ENCODE results near the gene CD7. TPM values are rescaled to one million over a fixed set of nuclear protein-coding genes. Genes with fewer than 3 reads are reported as not detected.
A peak's percentile ranks its signal among the peaks of the same experiment; 100 is the strongest.

CD7 gene
- total RNA-seq, 2 donors from 2014 or later, result 0.60 to 1.8 TPM

- intact Hi-C loops (cut with DNase I), result loop anchor here in 1 of 2 donors (5.0 kb wide), 1 partner anchor 37 kb away; no protein-coding TSS in a partner anchor
- DNase-seq, result no peak
- ATAC-seq, result no peak
These were observed 43.0 kb downstream of the CD7 start for GRCh38 chr17:82274134-82275020.

GRCh38 chr17:82273327-82274133 is 43.9 kb downstream of the CD7 start, which contains the start of gene CSNK1D:
CSNK1D (minus strand) TSS chr17:82273700; CDS start chr17:82273381, 319 bp downstream.
- DNase-seq (peak; percentile 94), ATAC-seq (peak; percentile 93 to 97)
- intact Hi-C loops (cut with DNase I), result loop anchor here in 1 of 2 donors (5.0 kb wide), 1 partner anchor 36 kb away; no protein-coding TSS in a partner anchor

- intact Hi-C loops (cut with DNase I), result loop anchor here in 1 of 2 donors (5.0 kb wide), 1 partner anchor 35 kb away; no protein-coding TSS in a partner anchor
- DNase-seq (peak; percentile 64), ATAC-seq (peak; percentile 41 to 49)
These were observed 44.7 kb downstream of the CD7 start for GRCh38 chr17:82272495-82273326.

- intact Hi-C loops (cut with DNase I), result loop anchor here in 1 of 2 donors (5.0 kb wide), 1 partner anchor 34 kb away; no protein-coding TSS in a partner anchor
- no peak for DNase-seq
- ATAC-seq, result no peak
These were observed 46.0 kb downstream of the CD7 start for GRCh38 chr17:82271401-82271800.

GRCh38 chr17:82270651-82271050 is 46.8 kb downstream of the CD7 start:
- DNase-seq, result no peak
- intact Hi-C loops (cut with DNase I), result loop anchor here in 1 of 2 donors (5.0 kb wide), 1 partner anchor 33 kb away; no protein-coding TSS in a partner anchor
- ATAC-seq, result no peak

- DNase-seq (no peak), ATAC-seq (no peak)
- intact Hi-C loops (cut with DNase I), result loop anchor here in 1 of 2 donors (5.0 kb wide), 1 partner anchor 33 kb away; no protein-coding TSS in a partner anchor
These were observed 47.4 kb downstream of the CD7 start for GRCh38 chr17:82269882-82270500.

- intact Hi-C loops (cut with DNase I), result no loop called here
- no peak for DNase-seq
- no peak for ATAC-seq
These were observed 48.1 kb downstream of the CD7 start for GRCh38 chr17:82269138-82269881.

- intact Hi-C loops (cut with DNase I), result no loop called here
- ATAC-seq, result peak; percentile 95 to 96
- DNase-seq, result peak; percentile 94
These were observed 49.6 kb downstream of the CD7 start for GRCh38 chr17:82267575-82268379.

- no peak for DNase-seq
- no peak for ATAC-seq
- intact Hi-C loops (cut with DNase I), result no loop called here
These were observed 51.3 kb downstream of the CD7 start for GRCh38 chr17:82266142-82266541.

Other genes starting within 250 kb of the CD7 start
- gene FASN, start 219.4 kb downstream of the CD7 start, total RNA-seq, result 100 to 1,000 TPM; 220 to 646 TPM
- gene CCDC57, start 104.8 kb downstream of the CD7 start, total RNA-seq, result 10 to 100 TPM; 11.9 to 17.2 TPM
- 10 to 100 TPM; 18.4 to 35.7 TPM for gene SLC16A3, start 88.6 kb downstream of the CD7 start, total RNA-seq
- 10 to 100 TPM; 63.6 to 88.2 TPM for gene CSNK1D, start 43.9 kb downstream of the CD7 start, total RNA-seq
- 10 to 100 TPM in 1 of 2 donors, 1 to 10 TPM in 1; 6.6 to 12.6 TPM for gene SECTM1, start 16.2 kb upstream of the CD7 start, total RNA-seq
- gene TEX19, start 41.6 kb upstream of the CD7 start, total RNA-seq, result not detected
- 1 to 10 TPM in 1 of 2 donors, under 1 TPM in 1; 0.32 to 1.4 TPM for gene UTS2R, start 54.2 kb upstream of the CD7 start, total RNA-seq
- 10 to 100 TPM; 14.3 to 16.3 TPM for gene HEXD, start 100.7 kb upstream of the CD7 start, total RNA-seq
- 10 to 100 TPM; 27.2 to 32.0 TPM for gene OGFOD3, start 101.0 kb upstream of the CD7 start, total RNA-seq
- 10 to 100 TPM; 42.1 to 43.6 TPM for gene CYBC1, start 133.1 kb upstream of the CD7 start, total RNA-seq
- 10 to 100 TPM; 63.7 to 65.9 TPM for gene NARF, start 141.1 kb upstream of the CD7 start, total RNA-seq
- 10 to 100 TPM; 35.9 to 53.9 TPM for gene FOXK2, start 202.1 kb upstream of the CD7 start, total RNA-seq